GM19463 (cell line): ENCODE data around the gene RFNG.

Source experiments
- ATAC-seq: cut with Tn5 transposase; IDR thresholded peaks from one replicate; pipeline ENCODE4 v1.9.1; 2021; ENCODE audit warnings: mild to moderate bottlenecking, moderate library complexity; ENCODE audit not compliant: unreplicated experiment

RFNG gene

GRCh38 chr17:82089723-82090548 is 38.3 kb upstream of the RFNG start:
- no peak for ATAC-seq

- ATAC-seq = no peak
Observed at GRCh38 chr17:82088838-82089722, 37.5 kb upstream of the RFNG start.

DNA sequence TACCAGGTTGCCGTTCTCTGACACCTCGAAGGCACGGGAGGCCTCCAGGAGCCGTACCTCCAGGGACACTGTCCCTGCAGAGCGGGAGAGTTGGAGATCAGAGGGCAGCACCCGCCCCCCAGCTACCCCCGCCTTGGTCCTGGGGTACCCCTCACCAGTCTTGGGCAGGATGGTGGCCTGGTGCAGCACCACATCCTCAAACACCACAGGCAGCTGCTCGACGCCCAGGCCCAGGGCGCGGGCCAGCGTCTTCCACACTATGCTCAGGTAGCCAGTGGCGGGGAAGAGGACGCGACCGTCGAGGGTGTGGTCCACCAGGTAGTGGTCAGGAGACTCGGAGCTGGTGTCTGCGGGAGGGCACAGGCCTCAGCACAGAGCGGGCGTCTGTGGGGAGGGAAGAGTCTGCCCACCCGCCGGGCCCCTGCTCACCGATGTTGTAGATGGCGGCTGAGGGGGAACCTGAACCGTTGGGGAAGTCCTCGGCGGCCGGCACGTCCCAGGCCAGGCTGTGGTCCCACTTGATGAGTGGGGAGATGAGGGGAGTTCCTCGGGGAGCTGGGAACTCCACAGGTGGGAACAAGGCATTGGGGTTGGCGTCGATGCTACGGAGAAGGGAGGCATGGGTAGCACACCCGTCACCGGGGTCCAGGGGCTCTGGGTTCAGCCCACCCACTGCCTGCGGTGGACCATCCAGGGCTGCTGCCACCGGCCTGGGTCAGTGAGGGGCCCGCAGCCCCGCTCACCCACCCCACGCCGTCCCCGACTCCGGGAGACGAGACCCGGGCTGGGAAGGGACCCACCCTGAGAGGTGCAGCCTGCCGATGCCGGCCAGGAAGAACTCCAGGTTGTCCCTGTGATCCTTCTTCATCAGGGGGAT is 36.6 kb upstream of the RFNG start:
- ATAC-seq = no peak

DNA sequence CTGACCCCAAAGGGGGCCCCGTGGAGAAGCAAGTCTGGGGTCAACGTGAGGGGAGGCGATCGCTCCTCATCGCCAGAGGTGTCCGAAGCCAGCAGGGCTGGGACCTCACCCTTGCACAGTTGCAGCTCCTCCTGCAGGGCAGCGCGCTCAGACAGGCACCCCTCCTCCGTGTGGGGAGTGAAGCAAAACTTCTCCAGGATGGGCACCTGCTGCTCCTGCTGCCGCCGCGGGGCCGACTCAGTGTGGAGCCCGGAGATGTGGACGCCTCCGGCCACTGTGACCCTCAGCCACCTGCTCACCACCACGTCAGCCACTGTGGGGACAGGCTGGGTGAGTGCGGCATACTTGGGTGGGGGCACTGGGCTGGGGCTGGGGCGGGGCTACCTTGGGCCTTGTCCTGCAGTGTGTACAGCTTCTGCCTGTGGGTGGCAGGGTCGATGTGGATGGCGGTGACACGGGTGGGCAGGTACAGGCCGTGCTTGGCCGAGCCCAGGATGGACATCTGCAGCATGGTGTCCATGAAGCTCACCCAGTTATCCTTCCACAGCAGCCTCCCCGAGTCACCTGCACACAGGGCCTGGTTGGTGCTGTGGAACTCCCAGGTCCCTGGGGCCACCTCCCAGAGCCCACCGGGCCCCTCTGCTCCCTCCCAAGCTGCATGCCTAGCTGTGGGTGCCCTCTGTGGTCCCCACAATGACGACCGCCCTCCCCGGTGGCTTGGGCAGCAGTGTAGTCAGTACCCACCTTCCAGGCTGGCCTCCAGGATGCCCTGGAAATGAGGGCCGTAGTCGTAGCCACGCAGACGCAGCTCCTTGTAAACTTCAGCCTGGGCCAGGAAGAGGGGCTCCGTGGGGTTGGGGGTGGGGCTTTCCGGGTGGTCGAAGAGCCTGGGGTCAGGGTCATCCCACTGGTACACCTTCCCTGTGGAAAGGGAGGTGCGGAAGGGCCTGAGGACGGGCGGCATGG is 35.6 kb upstream of the RFNG start:
- ATAC-seq = no peak

GRCh38 chr17:82085931-82086764 is 34.5 kb upstream of the RFNG start:
- ATAC-seq = no peak

- no peak for ATAC-seq
Observed at GRCh38 chr17:82085031-82085861, 33.6 kb upstream of the RFNG start.

DNA sequence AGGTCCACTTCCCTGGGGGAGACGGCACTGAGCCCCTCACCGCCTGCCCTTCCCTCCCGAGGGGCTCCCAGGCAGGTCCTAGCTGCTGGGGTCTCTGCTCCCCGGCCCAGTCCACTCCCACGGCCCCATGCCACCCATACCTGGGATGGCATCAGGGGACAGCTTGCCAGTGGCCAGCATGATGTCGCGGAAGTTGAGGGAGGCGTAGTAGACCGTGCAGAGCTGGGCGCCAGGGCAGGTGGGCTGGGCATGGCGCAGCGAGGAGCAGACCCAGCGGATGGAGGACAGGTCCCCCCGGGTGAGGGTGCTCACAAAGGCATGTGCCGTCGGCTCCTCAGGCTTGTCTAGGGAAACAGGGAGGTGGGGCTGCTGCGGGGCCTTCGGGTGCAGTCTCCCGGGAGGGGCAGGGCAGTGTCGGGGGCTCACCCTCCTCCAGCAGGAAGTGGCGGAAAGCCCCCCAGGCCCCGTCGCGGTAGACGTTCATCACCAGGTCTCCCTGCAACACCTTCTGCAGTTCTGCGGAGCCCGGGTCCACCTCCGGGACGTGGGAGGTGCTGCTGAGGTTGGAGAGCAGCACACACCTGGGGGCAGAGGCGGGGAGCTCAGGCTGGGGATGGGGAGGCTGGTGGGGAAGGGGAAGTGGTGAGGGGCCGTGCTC is 32.9 kb upstream of the RFNG start:
- no peak for ATAC-seq

DNA sequence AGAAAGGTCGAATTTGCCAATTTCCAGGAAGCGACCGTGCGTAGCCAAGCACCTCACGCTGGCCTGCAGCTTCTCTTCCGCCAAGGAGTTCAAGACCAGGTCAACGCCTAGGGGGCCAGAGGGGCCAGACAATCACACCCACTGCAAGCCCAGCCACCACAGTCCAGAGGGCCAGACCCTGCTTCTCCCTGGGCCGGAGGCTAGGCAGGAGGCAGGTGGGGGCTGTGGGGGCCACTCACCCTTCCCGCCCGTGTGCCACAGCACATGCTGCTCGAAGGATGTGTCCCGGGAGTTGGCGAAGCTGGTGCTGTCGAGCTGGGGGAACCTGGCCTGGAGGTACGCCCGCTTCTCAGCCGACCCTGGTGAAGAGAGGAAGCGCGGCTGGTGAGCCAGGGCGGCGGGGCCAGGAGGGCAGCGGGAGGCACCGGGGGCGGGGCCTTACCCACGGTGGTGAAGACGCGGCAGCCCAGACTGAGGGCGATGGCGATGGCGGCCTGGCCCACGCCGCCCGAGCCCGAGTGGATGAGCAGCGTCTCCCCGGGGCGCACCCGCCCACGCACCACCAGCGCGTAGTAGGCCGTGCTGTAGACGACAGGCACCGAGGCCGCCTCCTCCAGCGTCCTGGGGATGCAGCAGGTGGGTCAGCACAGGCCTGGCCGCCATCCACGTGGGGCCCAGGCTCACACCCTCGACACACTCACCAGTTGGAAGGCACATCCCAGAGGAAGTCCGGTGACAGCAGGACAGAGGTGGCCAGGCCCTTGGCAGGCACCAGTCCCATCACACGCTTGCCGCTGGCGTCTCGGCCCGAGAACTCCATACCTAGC is 32.1 kb upstream of the RFNG start:
- no peak for ATAC-seq

DNA sequence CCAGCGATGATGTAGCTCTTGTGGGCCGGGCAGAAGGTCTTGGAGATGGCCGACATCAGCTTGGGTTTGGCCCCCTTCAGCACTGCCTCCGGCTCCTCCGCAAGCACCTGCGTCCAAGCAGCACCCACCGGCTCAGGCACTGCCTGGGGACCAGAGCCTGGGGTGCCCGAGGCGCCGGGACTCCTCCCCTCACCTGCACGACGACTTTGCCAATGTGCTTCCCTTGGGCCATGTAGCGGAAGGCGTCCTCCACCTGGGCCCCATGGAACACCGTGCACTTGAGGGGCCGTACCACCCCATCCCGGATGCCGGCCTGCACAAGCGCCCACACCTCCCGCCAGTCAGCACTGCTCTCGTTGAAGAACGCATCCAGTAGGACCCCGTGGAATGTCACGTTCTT is 31.4 kb upstream of the RFNG start:
- no peak for ATAC-seq

DNA sequence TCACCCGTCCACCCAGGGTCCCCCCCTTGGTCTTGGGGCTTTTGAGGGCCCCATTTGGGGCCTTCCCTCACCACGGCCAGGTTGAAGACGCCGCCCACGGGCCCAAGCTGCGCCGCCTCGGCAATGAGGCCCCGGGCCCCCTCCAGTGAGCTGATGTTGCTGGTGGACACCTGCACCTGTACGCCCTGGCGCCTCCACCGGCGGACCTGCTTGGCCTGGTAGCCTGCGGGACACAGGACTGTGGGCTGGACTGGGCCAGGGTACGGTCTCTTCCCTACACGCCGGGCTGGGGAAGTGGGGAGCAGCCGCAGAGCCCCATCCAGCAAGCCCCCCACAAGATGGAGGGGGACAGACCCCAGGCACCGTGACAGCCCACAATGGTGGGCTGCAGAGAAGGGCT is 30.8 kb upstream of the RFNG start:
- ATAC-seq = no peak

- no peak for ATAC-seq
Observed at GRCh38 chr17:82081966-82082365, 30.4 kb upstream of the RFNG start.

DNA sequence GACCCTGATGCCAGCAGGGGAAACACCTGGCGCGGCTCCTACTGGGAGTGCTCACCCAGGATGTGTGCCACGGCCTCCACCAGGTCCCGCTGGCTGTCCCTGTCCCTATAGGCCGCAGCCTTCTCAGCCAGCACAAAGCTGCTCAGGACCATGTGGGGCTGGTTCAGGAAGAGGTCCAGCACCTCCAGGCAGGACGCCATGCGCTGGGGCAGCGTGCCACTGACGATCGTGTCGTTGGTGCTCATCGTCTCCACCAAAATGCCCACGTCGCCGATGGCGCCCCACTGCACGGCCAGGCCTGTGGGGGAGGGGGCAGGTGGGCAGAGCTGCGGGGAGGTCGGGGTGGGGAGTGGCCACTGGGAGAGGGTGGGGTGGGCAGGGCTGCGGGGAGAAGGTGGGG is 29.9 kb upstream of the RFNG start:
- no peak for ATAC-seq

GRCh38 chr17:82080789-82081464 is 29.3 kb upstream of the RFNG start:
- ATAC-seq = no peak

DNA sequence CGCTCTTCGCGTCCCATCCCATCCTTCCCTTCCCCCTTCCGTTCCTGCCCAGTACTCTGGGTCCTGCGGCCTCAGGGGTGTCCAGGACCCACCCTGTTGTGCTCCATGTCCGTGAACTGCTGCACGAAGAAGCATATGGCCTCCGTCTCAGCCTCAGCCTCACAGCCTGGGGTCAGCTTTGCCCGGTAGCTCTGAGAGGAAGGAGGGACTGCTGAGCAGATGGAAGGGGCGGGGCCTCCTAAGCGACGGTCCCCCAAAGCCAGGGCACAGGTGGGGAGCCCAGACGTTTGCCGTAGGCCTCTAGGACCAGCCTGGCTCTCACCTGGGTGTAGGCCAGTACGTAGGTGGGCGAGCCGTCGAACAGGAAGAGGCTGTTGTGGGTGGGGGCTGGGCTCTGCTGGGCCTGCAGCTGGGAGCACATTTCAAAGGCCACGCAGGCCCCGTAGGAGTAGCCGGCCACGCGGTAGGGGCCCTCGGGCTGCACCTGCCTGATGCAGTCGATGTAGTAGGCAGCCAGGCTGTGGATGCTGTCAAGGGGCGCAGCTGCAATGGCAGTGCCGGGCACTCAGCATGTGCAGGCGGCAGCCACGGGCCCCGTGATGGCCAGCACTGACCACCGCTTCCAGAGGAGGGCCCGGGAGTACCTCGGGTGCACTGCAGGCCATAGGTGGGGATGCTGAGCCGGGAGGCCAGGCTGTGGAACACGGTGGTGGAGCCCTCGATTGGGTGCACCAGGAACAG is 28.6 kb upstream of the RFNG start:
- no peak for ATAC-seq

GRCh38 chr17:82079001-82079677 is 27.5 kb upstream of the RFNG start:
- ATAC-seq = no peak
